ENCODE data around the gene ZNF502. TPM values are rescaled to one million over a fixed set of nuclear protein-coding genes. Genes with fewer than 3 reads are reported as not detected.

The ZNF502 gene
- total and polyA plus RNA-seq, 2 donors (not counting 1 experiment from before 2014, with no cell fraction given) = 1.4 to 5.5 TPM

DNA sequence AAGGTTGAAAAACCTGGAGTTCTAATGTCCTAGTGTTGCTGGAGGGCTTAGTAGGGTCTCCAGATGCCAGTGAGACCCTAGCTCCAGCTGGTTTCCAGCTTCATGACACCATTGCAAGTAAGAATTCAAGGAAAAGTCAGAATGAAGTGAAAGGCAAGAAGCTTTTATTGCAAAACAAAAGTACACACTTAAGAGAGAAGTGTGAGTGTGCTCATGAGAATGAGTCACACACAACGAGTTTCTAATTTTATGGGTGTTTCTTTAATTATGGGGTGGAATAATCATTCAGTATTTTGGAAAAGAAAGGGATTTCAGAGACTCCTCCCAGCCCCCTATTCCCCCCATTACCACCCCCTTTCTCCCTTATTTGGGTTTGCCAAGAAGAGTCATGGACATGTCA is 24.6 kb upstream of the ZNF502 start:
- DNase-seq (no peak), ATAC-seq (ENCODE audit: low read depth) (no peak)
- WGBS (ENCODE audit: insufficient coverage) = no CpG with 5 or more reads among the region's 1 CpG
- Mint-ChIP-seq H3K4me3 (no peak overlapping the region), H3K9me3 (ENCODE audit: insufficient read depth) (peaks cover 18% of the 10 kb centered on the region), H3K27me3 (peaks cover 45% of the 10 kb centered on the region), H3K27ac (no peak overlapping the region), H3K4me1 (peaks cover 21% of the 10 kb centered on the region)
- Histone ChIP-seq H3K9ac (ENCODE audit: low read length) (no peak overlapping the region), H3K4me3 (ENCODE audit: control extremely low read depth in 1 of 5, extremely low read depth in 1 of 5, insufficient read depth in 1 of 5, low read depth in 2 of 5, low read length in 4 of 5) (no peak overlapping the region), H3K79me2 (ENCODE audit: control insufficient read depth, insufficient read depth, low read length) (no peaks in the 10 kb centered on the region), H3K4me2 (replicated peaks; ENCODE audit: low read depth, low read length, poor library complexity, severe bottlenecking) (no peak overlapping the region), H3K4me1 (ENCODE audit: control insufficient read depth in 2 of 2, insufficient read depth in 2 of 2, low read length in 2 of 2) (peaks cover 11% of the 10 kb centered on the region in 2 donors), H2AFZ (ENCODE audit: insufficient read depth, low read depth, low read length, poor library complexity, severe bottlenecking) (no peak overlapping the region), H3K27ac (ENCODE audit: low read length in 2 of 2) (no peak overlapping the region), H3K36me3 (replicated peaks in 1 of 2; ENCODE audit: control extremely low read depth in 1 of 2, control insufficient read depth in 1 of 2, extremely low read depth in 1 of 2, insufficient read depth in 2 of 2, low read length in 1 of 2) (peaks cover 0 to 1% of the 10 kb centered on the region in 2 experiments), H4K20me1 (ENCODE audit: control insufficient read depth, insufficient read depth, low read length, poor library complexity, severe bottlenecking) (no peaks in the 10 kb centered on the region), H3K9me3 (ENCODE audit: control extremely low read depth in 1 of 3, control insufficient read depth in 2 of 3, insufficient read depth in 1 of 3, low read length in 2 of 3) (peaks cover 0 to 7% (median 3%) of the 10 kb centered on the region in 3 donors), H3K27me3 (replicated peaks in 1 of 4; ENCODE audit: control extremely low read depth in 1 of 4, control insufficient read depth in 3 of 4, insufficient read depth in 4 of 4, low read length in 3 of 4) (peaks cover 0 to 17% (median 8%) of the 10 kb centered on the region in 4 experiments)
- CTCF ChIA-PET = no interaction called here
- TF ChIP-seq, protein P1, sequence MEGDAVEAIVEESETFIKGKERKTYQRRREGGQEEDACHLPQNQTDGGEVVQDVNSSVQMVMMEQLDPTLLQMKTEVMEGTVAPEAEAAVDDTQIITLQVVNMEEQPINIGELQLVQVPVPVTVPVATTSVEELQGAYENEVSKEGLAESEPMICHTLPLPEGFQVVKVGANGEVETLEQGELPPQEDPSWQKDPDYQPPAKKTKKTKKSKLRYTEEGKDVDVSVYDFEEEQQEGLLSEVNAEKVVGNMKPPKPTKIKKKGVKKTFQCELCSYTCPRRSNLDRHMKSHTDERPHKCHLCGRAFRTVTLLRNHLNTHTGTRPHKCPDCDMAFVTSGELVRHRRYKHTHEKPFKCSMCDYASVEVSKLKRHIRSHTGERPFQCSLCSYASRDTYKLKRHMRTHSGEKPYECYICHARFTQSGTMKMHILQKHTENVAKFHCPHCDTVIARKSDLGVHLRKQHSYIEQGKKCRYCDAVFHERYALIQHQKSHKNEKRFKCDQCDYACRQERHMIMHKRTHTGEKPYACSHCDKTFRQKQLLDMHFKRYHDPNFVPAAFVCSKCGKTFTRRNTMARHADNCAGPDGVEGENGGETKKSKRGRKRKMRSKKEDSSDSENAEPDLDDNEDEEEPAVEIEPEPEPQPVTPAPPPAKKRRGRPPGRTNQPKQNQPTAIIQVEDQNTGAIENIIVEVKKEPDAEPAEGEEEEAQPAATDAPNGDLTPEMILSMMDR (IDR thresholded peaks at IDR 0.05) = no peak
- TF ChIP-seq EZH2 (IDR thresholded peaks at IDR 0.05; ENCODE audit: borderline replicate concordance, insufficient read depth, low read depth, low read length, poor library complexity, severe bottlenecking) = no peak
- intact Hi-C loops (cut with micrococcal nuclease) = no loop called here
- POLR2A ChIA-PET = no interaction called here

DNA sequence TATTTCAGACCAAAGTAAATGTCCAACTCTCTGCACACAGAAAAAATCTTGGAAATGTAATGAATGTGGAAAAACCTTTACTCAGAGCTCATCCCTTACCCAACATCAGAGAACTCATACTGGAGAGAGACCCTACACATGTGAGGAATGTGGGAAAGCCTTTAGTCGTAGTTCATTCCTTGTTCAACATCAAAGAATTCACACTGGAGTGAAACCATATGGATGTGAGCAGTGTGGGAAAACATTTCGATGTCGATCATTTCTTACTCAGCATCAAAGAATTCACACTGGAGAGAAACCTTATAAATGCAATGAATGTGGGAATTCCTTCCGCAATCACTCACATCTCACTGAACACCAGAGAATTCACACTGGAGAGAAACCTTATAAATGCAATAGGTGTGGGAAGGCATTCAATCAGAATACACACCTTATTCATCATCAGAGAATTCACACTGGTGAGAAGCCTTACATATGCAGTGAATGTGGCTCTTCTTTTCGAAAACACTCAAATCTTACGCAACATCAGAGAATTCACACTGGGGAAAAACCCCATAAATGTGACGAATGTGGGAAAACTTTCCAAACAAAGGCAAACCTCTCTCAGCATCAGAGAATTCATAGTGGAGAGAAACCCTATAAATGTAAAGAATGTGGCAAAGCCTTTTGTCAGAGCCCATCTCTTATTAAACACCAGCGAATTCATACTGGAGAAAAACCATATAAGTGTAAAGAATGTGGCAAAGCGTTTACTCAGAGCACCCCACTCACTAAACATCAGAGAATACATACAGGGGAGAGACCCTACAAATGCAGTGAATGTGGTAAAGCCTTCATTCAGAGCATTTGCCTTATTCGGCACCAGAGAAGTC is 9.0 kb downstream of the ZNF502 start:
- Mint-ChIP-seq H3K9me3 (ENCODE audit: insufficient read depth) (peaks cover 22% of the 10 kb centered on the region), H3K4me3 (no peak overlapping the region), H3K4me1 (no peaks in the 10 kb centered on the region), H3K27me3 (no peaks in the 10 kb centered on the region), H3K27ac (no peak overlapping the region)
- Histone ChIP-seq H2AFZ (ENCODE audit: insufficient read depth, low read depth, low read length, poor library complexity, severe bottlenecking) (no peak overlapping the region), H3K9ac (ENCODE audit: low read length) (no peak overlapping the region), H3K36me3 (replicated peaks in 1 of 2; ENCODE audit: control extremely low read depth in 1 of 2, control insufficient read depth in 1 of 2, extremely low read depth in 1 of 2, insufficient read depth in 2 of 2, low read length in 1 of 2) (peaks cover 3 to 32% of the 10 kb centered on the region in 2 experiments), H3K4me3 (ENCODE audit: control extremely low read depth in 1 of 5, extremely low read depth in 1 of 5, insufficient read depth in 1 of 5, low read depth in 2 of 5, low read length in 4 of 5) (no peak overlapping the region), H3K4me1 (ENCODE audit: control insufficient read depth in 2 of 2, insufficient read depth in 2 of 2, low read length in 2 of 2) (no peaks in the 10 kb centered on the region), H3K9me3 (ENCODE audit: control extremely low read depth in 1 of 3, control insufficient read depth in 2 of 3, insufficient read depth in 1 of 3, low read length in 2 of 3) (peaks cover 26 to 88% (median 48%) of the 10 kb centered on the region in 3 donors), H3K79me2 (ENCODE audit: control insufficient read depth, insufficient read depth, low read length) (peaks cover 4% of the 10 kb centered on the region), H3K4me2 (replicated peaks; ENCODE audit: low read depth, low read length, poor library complexity, severe bottlenecking) (no peak overlapping the region), H3K27me3 (replicated peaks in 1 of 4; ENCODE audit: control extremely low read depth in 1 of 4, control insufficient read depth in 3 of 4, insufficient read depth in 4 of 4, low read length in 3 of 4) (no peaks in the 10 kb centered on the region), H3K27ac (ENCODE audit: low read length in 2 of 2) (no peak overlapping the region), H4K20me1 (ENCODE audit: control insufficient read depth, insufficient read depth, low read length, poor library complexity, severe bottlenecking) (no peaks in the 10 kb centered on the region)
- no peak for ATAC-seq (ENCODE audit: low read depth)
- TF ChIP-seq, protein P1 (IDR thresholded peaks at IDR 0.05) = no peak
- TF ChIP-seq EZH2 (IDR thresholded peaks at IDR 0.05; ENCODE audit: borderline replicate concordance, insufficient read depth, low read depth, low read length, poor library complexity, severe bottlenecking) = no peak
- DNase-seq = no peak
- WGBS (ENCODE audit: insufficient coverage) = 100% methylated on average over 2 of the region's 10 CpGs
- intact Hi-C loops (cut with micrococcal nuclease) = loop anchor here (10.0 kb wide), 1 partner anchor 167 kb away; the partner anchor contains the start of gene ZKSCAN7
- POLR2A ChIA-PET = interaction anchor here (0.8 kb wide), 1 partner anchor 8 kb away, joined by 3 read pairs; the partner anchor contains the start of gene ZNF501
- CTCF ChIA-PET = no interaction called here

Measured in B cell (primary cell).